Naive thymus-derived CD4-positive, alpha-beta T cell (primary cell): Measurements from ENCODE around the gene GAS2. TPM values are rescaled to one million over a fixed set of nuclear protein-coding genes. Genes with fewer than 3 reads are reported as not detected.
A peak's percentile ranks its signal among the peaks of the same experiment; 100 is the strongest.

Experiments used
- ATAC-seq: fragments of 150-1000 bp; cut with Tn5 transposase; 2 replicates; pipeline ENCODE4 v1.10.0; 2021; ENCODE audit warnings: mild to moderate bottlenecking, moderate library complexity
- CTCF ChIA-PET: fragments of 350-600 bp; sonication (Branson Sonifier 250); formaldehyde crosslinking; loops from one replicate; lab custom pipeline; 2021; ENCODE audit warnings: antibody characterized with exemption; lab: Charles Lee
- POLR2A ChIA-PET: fragments of 350-600 bp; sonication (Branson Sonifier 250); formaldehyde crosslinking; loops from one replicate; lab custom pipeline; 2021; ENCODE audit warnings: antibody characterized with exemption, inconsistent platforms; lab: Charles Lee
- DNase-seq, 9 donors: peaks; one replicate each; pipeline versions ENCODE4 v3.0.0 to v3.0.0-alpha.2; 2020 to 2022; ENCODE audit warnings: mixed read lengths in 1 of 9
- H3K27ac ChIP-seq: one replicate; pipeline ENCODE4 v1.7.0; 2013; ENCODE audit warnings: mild to moderate bottlenecking, low read depth, low read length, moderate library complexity
- H3K27me3 ChIP-seq, 2 donors: one replicate each; pipeline ENCODE4 v1.7.0; 2013; ENCODE audit warnings: low read length in 2 of 2, mild to moderate bottlenecking in 2 of 2, moderate library complexity in 2 of 2; ENCODE audit not compliant: control insufficient read depth in 2 of 2, insufficient read depth in 2 of 2
- H3K36me3 ChIP-seq, 3 experiments: 1 replicate in 2 of 3; 2 replicates in 1 of 3; pipeline ENCODE4 v1.7.0; 2013; ENCODE audit warnings: low read length in 3 of 3, mild to moderate bottlenecking in 3 of 3, moderate library complexity in 1 of 3; ENCODE audit not compliant: insufficient read depth in 3 of 3, control insufficient read depth in 2 of 3
- H3K4me1 ChIP-seq, 2 donors: one replicate each; pipeline ENCODE4 v1.7.0; 2013; ENCODE audit warnings: low read length in 2 of 2, mild to moderate bottlenecking in 2 of 2, moderate library complexity in 1 of 2; ENCODE audit not compliant: control insufficient read depth in 2 of 2, insufficient read depth in 2 of 2
- H3K4me3 ChIP-seq: 2 replicates; pipeline ENCODE4 v1.7.0; 2013; ENCODE audit warnings: mild to moderate bottlenecking, low read length
- H3K9me3 ChIP-seq, 3 experiments: 1 replicate in 2 of 3; 2 replicates in 1 of 3; pipeline ENCODE4 v1.7.0; 2013; ENCODE audit warnings: low read length in 3 of 3; ENCODE audit not compliant: control insufficient read depth in 2 of 3
- H3K27ac Mint-ChIP-seq, 9 donors: one replicate each; pipeline ENCODE4 v1.8.0; 2020 to 2022; ENCODE audit warnings: mixed read lengths in 9 of 9, mild to moderate bottlenecking in 8 of 9, moderate library complexity in 5 of 9, inconsistent platforms in 2 of 9
- H3K27me3 Mint-ChIP-seq, 5 donors: one replicate each; pipeline ENCODE4 v1.8.0; 2021 to 2022; ENCODE audit warnings: mixed read lengths in 5 of 5, mild to moderate bottlenecking in 1 of 5
- H3K36me3 Mint-ChIP-seq, 5 donors: one replicate each; pipeline ENCODE4 v1.8.0; 2020 to 2022; ENCODE audit warnings: mixed read lengths in 5 of 5, mild to moderate bottlenecking in 3 of 5, inconsistent platforms in 1 of 5
- H3K4me1 Mint-ChIP-seq, 7 donors: one replicate each; pipeline ENCODE4 v1.8.0; 2020 to 2022; ENCODE audit warnings: mixed read lengths in 7 of 7, mild to moderate bottlenecking in 3 of 7, inconsistent platforms in 1 of 7
- H3K4me3 Mint-ChIP-seq, 10 donors: one replicate each; pipeline ENCODE4 v1.8.0; 2020 to 2022; ENCODE audit warnings: mild to moderate bottlenecking in 10 of 10, mixed read lengths in 10 of 10, moderate library complexity in 6 of 10, inconsistent platforms in 2 of 10
- H3K9me3 Mint-ChIP-seq, 11 donors: one replicate each; pipeline ENCODE4 v1.8.0; 2020 to 2022; ENCODE audit warnings: mixed read lengths in 11 of 11, mild to moderate bottlenecking in 4 of 11, inconsistent platforms in 1 of 11, moderate library complexity in 1 of 11
- intact Hi-C, 2 donors: fragments of 100-400 bp; cut with micrococcal nuclease; formaldehyde crosslinking; loops; one replicate each; pipeline ENCODE4 v1.15.1; 2023
- polyA plus RNA-seq, 2 donors: library from polyadenylated mRNA; unstranded; fragments of 300-500 nt; fragmentation: Illumina TruSeq; gene quantifications; one replicate each; pipeline ENCODE4 v1.2.3, GENCODE V29; 2021
- total RNA-seq, 6 experiments: library from RNA in 5 of 6; stranded (reverse) in 5 of 6; gene quantifications; 1 replicate in 5 of 6; 2 replicates in 1 of 6; pipeline ENCODE4 v1.2.3 and lab custom pipeline; 2021 to 2026

GAS2 gene
- total and polyA plus RNA-seq, 7 experiments from 2014 or later, result 2.2 to 5.6 (median 4.2) TPM

DNA sequence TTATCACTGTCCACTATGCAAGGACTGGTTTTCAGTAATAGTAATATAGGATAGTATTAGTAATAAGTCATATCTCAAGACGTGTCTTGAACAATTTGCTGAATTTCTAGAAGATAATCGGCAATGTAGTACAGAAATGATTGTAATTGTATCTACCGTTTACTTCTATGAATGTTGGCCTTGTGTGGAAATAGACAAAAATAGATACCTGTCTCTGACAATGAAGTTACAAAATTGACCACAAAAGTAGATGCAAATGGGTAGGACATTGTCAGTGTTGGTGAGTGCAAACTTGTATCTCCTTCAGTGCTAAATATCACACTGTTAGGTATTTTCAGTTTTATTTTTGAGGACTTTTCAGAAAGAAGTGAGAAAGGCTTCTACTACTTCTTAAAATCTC lies 120.1 kb downstream of the GAS2 start:
- ChIA-PET CTCF (interaction anchor here (1.2 to 2.4 kb wide), 2 partner anchors 64 to 116 kb away, joined by 4 to 12 read pairs; no protein-coding TSS in a partner anchor), POLR2A (no interaction called here)
- Mint-ChIP-seq H3K27ac (no peak overlapping the region), H3K27me3 (peaks cover 0 to 5% (median 3%) of the 10 kb centered on the region in 5 donors), H3K4me3 (no peak overlapping the region), H3K9me3 (no peaks in the 10 kb centered on the region), H3K4me1 (peaks cover 0 to 1% (median 0%) of the 10 kb centered on the region in 7 donors), H3K36me3 (no peaks in the 10 kb centered on the region)
- intact Hi-C loops, result loop anchor here (2.0 to 5.0 kb wide), 4 partner anchors 42 to 540 kb away; partner anchors contain the start of genes FANCF (in 1 of the 2) and SVIP (in 1 of the 2)
- H3K36me3 ChIP-seq, result no peaks in the 10 kb centered on the region
- no peak overlapping the region for H3K27ac ChIP-seq
- DNase-seq (no peak), ATAC-seq (no peak)
- H3K27me3 ChIP-seq, result no peaks in the 10 kb centered on the region
- H3K4me1 ChIP-seq, result no peaks in the 10 kb centered on the region
- no peaks in the 10 kb centered on the region for H3K9me3 ChIP-seq
- no peak overlapping the region for H3K4me3 ChIP-seq

DNA sequence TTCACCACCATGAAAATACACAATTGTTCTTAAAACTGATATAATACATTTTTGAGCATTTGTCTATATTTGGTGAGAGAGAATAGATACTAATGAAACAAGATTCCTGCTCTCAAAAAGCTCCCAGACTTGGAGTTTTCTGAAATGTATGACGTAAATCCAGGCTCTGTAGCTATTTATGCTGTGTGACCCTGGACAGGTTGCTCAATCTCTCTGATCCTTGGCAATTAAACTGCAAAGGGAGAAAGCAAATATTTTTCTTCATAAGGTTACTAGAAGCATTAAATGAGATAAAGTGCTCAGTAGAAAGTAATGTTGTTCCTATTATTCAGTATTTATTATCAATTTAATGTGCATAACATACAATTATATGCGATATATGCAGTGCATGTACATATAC lies 120.6 kb downstream of the GAS2 start:
- no peak overlapping the region for H3K27ac Mint-ChIP-seq
- intact Hi-C loops, result loop anchor here (1.0 to 5.0 kb wide), 8 partner anchors 42 to 542 kb away; partner anchors contain the start of genes FANCF (in 1 of the 2) and SVIP (in 1 of the 2)
- H3K27ac ChIP-seq, result no peak overlapping the region

DNA sequence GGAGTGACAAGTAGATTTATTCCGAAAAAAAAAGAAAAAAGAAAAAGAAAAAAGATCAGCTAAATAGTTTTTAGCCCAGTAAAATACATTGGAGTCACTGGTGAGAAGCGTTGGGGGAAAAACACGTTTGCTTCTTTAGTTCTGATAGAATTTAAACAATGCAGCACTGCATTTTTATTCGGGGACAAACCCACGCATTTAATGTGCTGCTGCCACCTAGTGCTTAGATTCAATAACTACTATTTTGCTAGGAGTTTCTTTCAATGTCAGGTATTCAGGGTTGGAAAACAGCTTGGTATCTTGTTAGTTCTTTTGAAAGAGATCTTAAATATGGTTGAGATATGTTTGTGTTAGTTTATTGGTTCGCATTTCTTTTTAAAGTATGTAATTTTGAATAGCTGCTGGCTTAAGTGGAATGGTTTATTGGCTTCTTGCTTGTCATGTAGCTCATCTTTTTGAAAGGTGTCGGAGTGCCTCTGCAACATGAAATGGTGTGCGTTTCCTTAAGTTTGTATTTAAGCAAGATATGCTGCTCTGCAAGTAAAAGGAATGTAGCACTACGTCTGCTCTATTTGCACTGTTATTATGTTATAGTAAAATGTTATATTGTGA lies 121.2 kb downstream of the GAS2 start:
- no peaks in the 10 kb centered on the region for H3K36me3 Mint-ChIP-seq
- ATAC-seq, result peak; percentile 61
- CTCF ChIA-PET, result interaction anchor here (0.5 to 2.4 kb wide), 12 partner anchors 11 to 730 kb away, joined by 3 to 12 read pairs (median 4); partner anchors contain the start of gene GAS2
- POLR2A ChIA-PET, result no interaction called here
- no peak overlapping the region for H3K27ac ChIP-seq
- H3K36me3 ChIP-seq, result no peaks in the 10 kb centered on the region
- intact Hi-C loops, result loop anchor here (1.0 to 5.0 kb wide), 8 partner anchors 41 to 542 kb away; partner anchors contain the start of genes FANCF (in 1 of the 2) and SVIP (in 1 of the 2)
- H3K27ac Mint-ChIP-seq, result no peak overlapping the region
- no peaks in the 10 kb centered on the region for H3K9me3 Mint-ChIP-seq
- no peaks in the 10 kb centered on the region for H3K4me1 ChIP-seq
- DNase-seq, result peak in 7 of 9 donors; percentile 20 to 54 (median 39)
- no peaks in the 10 kb centered on the region for H3K27me3 ChIP-seq
- no peaks in the 10 kb centered on the region for H3K9me3 ChIP-seq
- H3K4me1 Mint-ChIP-seq, result peaks cover 0 to 1% (median 0%) of the 10 kb centered on the region in 7 donors
- H3K4me3 ChIP-seq, result no peak overlapping the region
- no peak overlapping the region for H3K4me3 Mint-ChIP-seq
- peaks cover 0 to 5% (median 3%) of the 10 kb centered on the region in 5 donors for H3K27me3 Mint-ChIP-seq

More for the DNA sequence above, 120.6 kb downstream of the GAS2 start:
- ChIA-PET CTCF (interaction anchor here (1.2 to 2.4 kb wide), 5 partner anchors 10 to 543 kb away, joined by 4 to 12 read pairs (median 4); no protein-coding TSS in a partner anchor), POLR2A (no interaction called here)
- Mint-ChIP-seq H3K27me3 (peaks cover 0 to 5% (median 3%) of the 10 kb centered on the region in 5 donors), H3K9me3 (no peaks in the 10 kb centered on the region), H3K4me1 (peaks cover 0 to 1% (median 0%) of the 10 kb centered on the region in 7 donors), H3K36me3 (no peaks in the 10 kb centered on the region), H3K4me3 (no peak overlapping the region)
- H3K4me1 ChIP-seq, result no peaks in the 10 kb centered on the region
- H3K36me3 ChIP-seq, result no peaks in the 10 kb centered on the region
- ATAC-seq (no peak), DNase-seq (no peak)
- H3K27me3 ChIP-seq, result no peaks in the 10 kb centered on the region
- H3K9me3 ChIP-seq, result no peaks in the 10 kb centered on the region
- H3K4me3 ChIP-seq, result no peak overlapping the region

DNA sequence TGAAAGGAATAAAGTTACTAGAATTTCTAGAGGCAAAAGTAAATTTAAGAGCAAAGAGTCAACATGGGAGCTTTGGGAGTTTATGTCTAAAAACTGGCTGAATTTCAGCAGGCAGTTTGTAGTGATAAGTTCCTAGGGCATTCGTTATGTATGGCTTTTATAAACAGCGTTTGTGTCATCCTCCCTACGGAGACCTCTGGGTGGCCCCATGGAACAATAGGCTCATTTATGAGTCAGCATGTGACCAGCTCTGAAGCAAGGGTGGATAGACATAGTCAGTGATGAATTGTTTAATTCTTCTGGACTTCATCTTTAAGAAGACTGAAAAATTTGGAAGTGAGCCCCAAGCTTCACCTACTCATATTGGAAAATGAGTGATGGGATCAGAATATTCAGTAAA lies 126.1 kb downstream of the GAS2 start:
- DNase-seq (no peak), ATAC-seq (no peak)
- Histone ChIP-seq H3K4me1 (no peaks in the 10 kb centered on the region), H3K27me3 (no peaks in the 10 kb centered on the region), H3K4me3 (no peak overlapping the region), H3K9me3 (no peaks in the 10 kb centered on the region), H3K36me3 (no peaks in the 10 kb centered on the region), H3K27ac (no peak overlapping the region)
- ChIA-PET POLR2A (no interaction called here), CTCF (no interaction called here)
- H3K36me3 Mint-ChIP-seq, result no peaks in the 10 kb centered on the region
- no peaks in the 10 kb centered on the region for H3K9me3 Mint-ChIP-seq
- intact Hi-C loops, result no loop called here
- H3K27me3 Mint-ChIP-seq, result peaks cover 0 to 8% (median 4%) of the 10 kb centered on the region in 5 donors
- H3K4me3 Mint-ChIP-seq, result no peak overlapping the region
- no peak overlapping the region for H3K27ac Mint-ChIP-seq
- H3K4me1 Mint-ChIP-seq, result no peaks in the 10 kb centered on the region

DNA sequence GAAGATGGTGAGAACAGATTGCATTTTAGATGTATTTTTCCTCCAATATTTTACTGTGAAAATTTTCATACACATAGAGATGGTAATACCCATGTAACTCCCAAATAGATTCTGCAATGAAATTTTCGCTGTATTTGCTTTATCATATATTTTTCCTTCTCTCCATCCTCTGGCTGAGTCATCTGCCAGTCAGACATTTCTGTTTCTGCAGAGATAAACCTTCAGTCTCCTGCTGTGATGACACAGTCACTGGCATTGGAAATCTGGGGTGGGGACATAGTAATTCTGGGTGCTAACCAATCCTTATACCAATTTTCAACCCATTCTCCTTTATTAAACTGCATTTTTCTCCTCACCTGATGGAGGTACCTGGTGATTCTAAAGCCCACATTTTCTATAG lies 129.5 kb downstream of the GAS2 start:
- Mint-ChIP-seq H3K27me3 (peaks cover 0 to 10% (median 8%) of the 10 kb centered on the region in 5 donors), H3K4me1 (no peaks in the 10 kb centered on the region), H3K4me3 (no peak overlapping the region), H3K36me3 (no peaks in the 10 kb centered on the region), H3K9me3 (no peaks in the 10 kb centered on the region), H3K27ac (no peak overlapping the region)
- H3K9me3 ChIP-seq, result no peaks in the 10 kb centered on the region
- H3K4me3 ChIP-seq, result no peak overlapping the region
- POLR2A ChIA-PET, result no interaction called here
- CTCF ChIA-PET, result no interaction called here
- ATAC-seq, result no peak
- no peak overlapping the region for H3K27ac ChIP-seq
- no peak for DNase-seq
- no peaks in the 10 kb centered on the region for H3K36me3 ChIP-seq
- H3K4me1 ChIP-seq, result no peaks in the 10 kb centered on the region
- intact Hi-C loops, result no loop called here
- H3K27me3 ChIP-seq, result no peaks in the 10 kb centered on the region

DNA sequence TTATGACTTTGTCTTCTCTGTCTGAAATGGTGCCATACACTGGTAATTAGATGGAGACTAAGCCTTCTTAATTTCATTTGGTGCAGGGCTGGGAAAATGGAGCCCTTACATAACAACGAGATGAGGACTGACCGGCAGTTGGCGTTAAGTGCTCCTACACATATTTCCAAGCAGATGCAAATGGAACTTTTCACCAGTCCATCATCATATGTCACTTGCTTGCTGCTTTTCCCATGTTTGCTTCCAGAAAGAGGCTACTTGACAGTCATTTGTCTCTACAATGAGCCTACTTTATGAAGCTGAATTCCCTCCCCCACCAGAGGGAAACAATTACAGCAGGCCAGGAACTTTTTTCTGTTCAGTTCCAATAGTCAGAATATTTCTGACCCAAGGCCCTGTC lies 130.6 kb downstream of the GAS2 start:
- no peak overlapping the region for H3K27ac ChIP-seq
- no peak for DNase-seq
- Mint-ChIP-seq H3K4me1 (no peaks in the 10 kb centered on the region), H3K36me3 (no peaks in the 10 kb centered on the region), H3K27me3 (peaks cover 0 to 16% (median 8%) of the 10 kb centered on the region in 5 donors), H3K4me3 (no peak overlapping the region), H3K9me3 (no peaks in the 10 kb centered on the region), H3K27ac (no peak overlapping the region)
- no peaks in the 10 kb centered on the region for H3K9me3 ChIP-seq
- intact Hi-C loops, result no loop called here
- no peak overlapping the region for H3K4me3 ChIP-seq
- no peak for ATAC-seq
- POLR2A ChIA-PET, result no interaction called here
- H3K36me3 ChIP-seq, result no peaks in the 10 kb centered on the region
- H3K27me3 ChIP-seq, result no peaks in the 10 kb centered on the region
- CTCF ChIA-PET, result no interaction called here
- no peaks in the 10 kb centered on the region for H3K4me1 ChIP-seq
